GM10266 (cell line): ENCODE measurements around the gene ELOVL2.

Experiments
- DNase-seq: peaks from one replicate; pipeline ENCODE4 v3.0.0; 2012; ENCODE audit errors: extremely low spot score
- CTCF ChIP-seq: IDR thresholded peaks from 2 replicates; pipeline ENCODE4 v1.5.1; 2012; ENCODE audit warnings: mild to moderate bottlenecking, low read depth; ENCODE audit not compliant: control insufficient read depth, insufficient read depth; ENCODE audit errors: missing control alignments

Gene ELOVL2

GRCh38 chr6:11083491-11083890, 39.4 kb upstream of the ELOVL2 start:
- no peak for TF ChIP-seq CTCF
- DNase-seq = no peak

- DNase-seq = no peak
- TF ChIP-seq CTCF = no peak
Measured at GRCh38 chr6:11080296-11080695, 36.2 kb upstream of the ELOVL2 start.

GRCh38 chr6:11078266-11078665, 34.2 kb upstream of the ELOVL2 start:
- no peak for DNase-seq
- no peak for TF ChIP-seq CTCF

- DNase-seq = no peak
- TF ChIP-seq CTCF = no peak
Measured at GRCh38 chr6:11076540-11076939, 32.4 kb upstream of the ELOVL2 start.

GRCh38 chr6:11072101-11072500, 28.0 kb upstream of the ELOVL2 start:
- TF ChIP-seq CTCF = no peak
- no peak for DNase-seq

- DNase-seq = no peak
- TF ChIP-seq CTCF = no peak
Measured at GRCh38 chr6:11069760-11070159, 25.7 kb upstream of the ELOVL2 start.

- no peak for DNase-seq
Measured at GRCh38 chr6:11067348-11067747, 23.2 kb upstream of the ELOVL2 start.

More at GRCh38 chr6:11067348-11067747, 23.2 kb upstream of the ELOVL2 start:
- no peak for TF ChIP-seq CTCF
